Measurements from ENCODE around the gene ARL6IP4.

GRCh38 chr12:122977655-122978392 lies 2.7 kb upstream of the ARL6IP4 start:
- no peak for TF ChIP-seq CTCF (IDR thresholded peaks at IDR 0.05)
- no peak for TF ChIP-seq POLR2A (IDR thresholded peaks at IDR 0.05)
